D721Med (cell line): ENCODE data around the gene DPYSL4.

Experiments
- DNase-seq: peaks from one replicate; pipeline ENCODE4 v3.0.0; 2011; ENCODE audit warnings: low spot score; ENCODE audit not compliant: insufficient read length
- FAIRE-seq: peaks from 2 replicates; lab custom pipeline; 2011; peaks lifted over from hg19 to GRCh38; lab: Jason Lieb, UNC
- CTCF ChIP-seq: IDR thresholded peaks from 2 replicates; pipeline ENCODE4 v1.5.1; 2012; ENCODE audit warnings: mild to moderate bottlenecking, control low read depth; ENCODE audit not compliant: insufficient read depth; ENCODE audit errors: missing control alignments

The DPYSL4 gene

GRCh38 chr10:132189016-132189415, 2.3 kb downstream of the DPYSL4 start:
- no peak for DNase-seq
- no peak for FAIRE-seq
- no peak for TF ChIP-seq CTCF

DNA sequence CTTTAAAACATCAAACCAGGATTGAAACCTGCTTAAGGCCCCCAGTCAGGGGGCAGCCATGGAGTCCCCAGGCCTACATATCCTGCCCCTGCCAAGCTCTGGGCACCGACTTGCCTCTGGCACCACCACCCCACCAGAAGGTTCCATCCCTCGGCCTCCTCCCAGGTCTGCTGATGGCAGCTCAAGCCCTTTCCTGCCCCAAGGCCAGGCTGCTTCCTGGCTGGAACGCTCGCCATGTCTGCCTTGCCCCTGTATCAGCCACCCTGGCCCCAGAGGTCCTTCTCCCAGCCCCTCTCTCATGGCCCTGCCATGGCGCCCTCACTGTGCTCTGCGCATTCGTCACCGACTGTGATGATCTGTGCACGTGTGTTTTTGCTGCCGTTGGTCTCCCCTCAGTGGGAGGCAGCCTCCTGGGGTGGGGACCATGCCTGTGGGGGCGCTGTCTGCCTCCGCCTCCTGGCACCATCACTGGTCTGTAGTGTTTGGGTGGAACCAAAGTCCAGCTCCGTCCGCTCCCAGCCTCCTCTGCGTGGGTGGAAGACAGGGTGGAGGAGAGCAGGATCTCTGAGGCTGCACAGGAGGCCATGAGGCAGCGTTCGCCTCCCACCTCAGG, 3.2 kb downstream of the DPYSL4 start:
- DNase-seq (no peak), FAIRE-seq (no peak)
- TF ChIP-seq CTCF, result no peak

GRCh38 chr10:132192076-132192975, 5.6 kb downstream of the DPYSL4 start:
- FAIRE-seq, result no peak

GRCh38 chr10:132192991-132193665, 6.4 kb downstream of the DPYSL4 start:
- DNase-seq (no peak), FAIRE-seq (no peak)
- TF ChIP-seq CTCF, result no peak

More at GRCh38 chr10:132192076-132192975, 5.6 kb downstream of the DPYSL4 start:
- DNase-seq, result no peak
- TF ChIP-seq CTCF, result no peak

- no peak for TF ChIP-seq CTCF
- DNase-seq (no peak), FAIRE-seq (no peak)
Measured at GRCh38 chr10:132193907-132194552, 7.3 kb downstream of the DPYSL4 start.

DNA sequence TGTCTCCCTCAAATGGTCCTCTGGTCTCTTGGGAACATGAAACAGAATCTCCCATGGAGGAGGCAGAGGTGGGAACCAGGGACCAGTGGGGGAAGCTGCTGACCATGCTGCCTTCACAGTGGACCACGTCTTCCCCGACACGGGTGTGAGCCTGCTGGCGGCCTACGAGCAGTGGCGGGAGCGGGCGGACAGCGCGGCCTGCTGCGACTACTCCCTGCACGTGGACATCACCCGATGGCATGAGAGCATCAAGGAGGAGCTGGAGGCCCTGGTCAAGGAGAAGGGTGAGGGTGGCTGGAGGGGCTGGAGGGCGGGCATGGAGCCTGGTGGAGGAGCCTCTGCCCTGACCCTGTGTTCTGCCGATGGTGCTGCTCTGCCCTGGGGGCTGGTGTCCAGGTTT, 8.0 kb downstream of the DPYSL4 start:
- DNase-seq, result no peak
- TF ChIP-seq CTCF, result no peak
- no peak for FAIRE-seq
